ENCODE measurements around the gene COL7A1.

DNA sequence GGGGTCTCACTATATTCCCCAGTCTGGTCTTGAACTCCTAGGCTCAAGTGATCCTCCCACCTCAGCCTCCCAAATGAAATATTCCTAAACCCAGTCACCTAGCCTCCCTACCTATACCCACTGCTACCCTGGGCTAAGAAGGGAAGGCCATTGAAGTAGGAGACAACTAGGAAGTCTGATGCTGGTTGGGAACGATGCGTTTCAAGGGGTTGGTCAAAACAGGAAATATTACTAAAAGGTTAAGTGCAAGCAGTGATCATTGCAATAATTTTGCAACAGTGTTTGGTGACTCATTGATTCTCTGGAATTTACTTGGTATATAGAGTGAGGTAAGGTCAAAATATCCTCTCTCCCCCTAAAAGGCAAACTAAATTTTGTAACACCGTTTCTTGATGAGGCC, 18.9 kb upstream of the COL7A1 start:
- no peak for TF ChIP-seq CTCF (IDR thresholded peaks at IDR 0.05)
- TF ChIP-seq POLR2A (IDR thresholded peaks at IDR 0.05), result no peak

Data from adrenal gland (tissue), 5 donors.